ENCODE measurements around the gene PARVG.

DNA sequence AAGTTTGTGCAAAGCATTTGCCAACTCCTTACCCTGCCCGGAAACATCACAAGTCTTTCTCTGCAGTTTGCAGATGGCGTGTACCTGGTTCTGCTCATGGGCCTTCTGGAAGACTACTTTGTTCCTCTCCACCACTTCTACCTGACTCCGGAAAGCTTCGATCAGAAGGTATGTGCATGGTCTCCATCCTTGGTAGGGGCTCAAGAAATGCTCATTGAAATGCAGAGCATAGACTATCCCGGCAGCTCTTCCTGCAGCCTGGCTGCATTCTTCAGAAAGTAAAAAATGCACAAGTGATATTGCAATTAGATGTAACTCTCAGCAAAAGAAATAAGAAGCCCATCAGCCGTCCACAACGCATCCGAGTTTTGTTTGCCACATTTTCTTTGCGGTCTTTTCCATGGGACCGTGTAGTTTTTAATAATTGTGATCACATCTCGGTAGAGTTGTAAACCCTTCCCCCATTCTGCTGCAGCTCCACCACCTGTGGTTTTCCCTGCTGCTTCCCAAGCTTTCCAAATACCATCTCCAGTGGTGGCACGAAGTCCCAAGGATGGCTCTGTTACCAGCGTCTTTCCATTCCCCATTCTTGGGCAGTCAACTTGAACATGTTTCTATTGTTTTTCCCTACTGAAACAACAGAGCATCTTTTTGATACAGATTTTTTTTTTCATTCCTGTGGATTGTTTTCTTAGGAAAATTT lies 22.7 kb upstream of the PARVG start:
- TF ChIP-seq POLR2AphosphoS5 (IDR thresholded peaks at IDR 0.05; ENCODE audit: low read depth, low read length) (no peak), SIN3A (IDR thresholded peaks at IDR 0.05; ENCODE audit: borderline replicate concordance, insufficient read depth, low read length) (no peak), TAF1 (IDR thresholded peaks at IDR 0.05; ENCODE audit: borderline replicate concordance, insufficient read depth, low read length) (no peak)

Measured in PFSK-1 (cell line).